Cerebellar nuclear complex (tissue), 1 donor: Measurements from ENCODE around the gene SNX15.

Experiments
- DNase-seq, 2 experiments: peaks; one replicate each; lab custom pipeline; 2025; lab: John Stamatoyannopoulos, UW

The SNX15 gene

DNA sequence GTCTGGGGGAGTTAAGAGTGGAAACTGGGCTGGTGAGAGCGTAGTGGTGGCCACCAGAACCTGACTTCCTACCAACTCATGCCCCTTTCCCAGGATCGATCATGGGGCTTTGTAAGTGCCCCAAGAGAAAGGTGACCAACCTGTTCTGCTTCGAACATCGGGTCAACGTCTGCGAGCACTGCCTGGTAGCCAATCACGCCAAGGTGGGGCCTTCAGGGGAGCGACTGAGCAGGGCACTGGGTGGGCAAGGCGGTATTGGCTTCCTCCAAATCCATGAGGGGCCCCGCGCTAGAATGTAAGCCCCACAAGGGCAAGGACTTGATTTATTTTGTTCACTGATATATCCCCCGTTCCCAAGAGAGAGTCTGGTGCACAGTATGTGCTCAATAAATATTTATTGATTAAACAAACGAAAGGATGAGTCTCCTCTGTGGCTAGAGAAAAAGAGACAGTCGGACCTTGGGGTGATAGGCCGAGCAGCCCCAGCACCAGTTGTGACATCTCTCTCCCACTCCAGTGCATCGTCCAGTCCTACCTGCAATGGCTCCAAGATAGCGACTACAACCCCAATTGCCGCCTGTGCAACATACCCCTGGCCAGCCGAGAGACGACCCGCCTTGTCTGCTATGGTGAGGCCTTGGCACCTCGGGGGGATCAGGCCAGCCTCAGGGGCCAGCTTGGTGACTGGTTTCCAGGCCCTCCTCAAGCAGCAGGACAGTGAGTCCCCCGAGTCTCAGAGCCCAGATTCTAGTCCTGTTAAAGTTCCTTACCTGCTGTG is 57.5 kb downstream of the SNX15 start:
- DNase-seq: no peak

- DNase-seq: no peak
Observed at GRCh38 chr11:65085446-65085845, 58.2 kb downstream of the SNX15 start.

DNA sequence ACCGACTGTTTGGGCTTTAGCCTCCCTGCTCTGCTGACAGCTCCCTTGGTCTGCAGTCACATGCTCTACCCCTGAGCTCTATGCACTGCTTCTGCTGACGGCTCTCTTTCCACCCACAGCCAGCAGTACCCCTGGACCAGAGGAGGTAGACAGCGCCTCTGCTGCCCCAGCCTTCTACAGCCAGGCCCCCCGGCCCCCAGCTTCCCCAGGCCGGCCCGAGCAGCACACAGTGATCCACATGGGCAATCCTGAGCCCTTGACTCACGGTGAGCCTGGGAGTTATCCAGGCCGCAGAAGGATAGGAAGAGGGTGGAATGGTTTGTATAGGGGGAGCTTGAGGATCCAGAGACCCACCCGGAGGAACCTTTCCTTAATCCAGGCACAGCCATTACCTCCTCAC is 59.6 kb downstream of the SNX15 start:
- DNase-seq: no peak

- DNase-seq: no peak
Observed at GRCh38 chr11:65087216-65087615, 60.0 kb downstream of the SNX15 start.

DNA sequence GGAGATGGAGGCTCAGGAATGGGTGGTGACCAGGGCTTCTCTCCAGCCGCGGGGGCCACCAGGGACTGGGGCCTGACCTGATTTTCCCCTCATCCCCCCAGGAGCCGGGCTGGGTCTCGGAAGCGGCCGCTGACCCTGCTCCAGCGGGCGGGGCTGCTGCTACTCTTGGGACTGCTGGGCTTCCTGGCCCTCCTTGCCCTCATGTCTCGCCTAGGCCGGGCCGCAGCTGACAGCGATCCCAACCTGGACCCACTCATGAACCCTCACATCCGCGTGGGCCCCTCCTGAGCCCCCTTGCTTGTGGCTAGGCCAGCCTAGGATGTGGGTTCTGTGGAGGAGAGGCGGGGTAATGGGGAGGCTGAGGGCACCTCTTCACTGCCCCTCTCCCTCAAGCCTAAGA is 60.6 kb downstream of the SNX15 start:
- DNase-seq: no peak

GRCh38 chr11:65089621-65090020 is 62.4 kb downstream of the SNX15 start:
- DNase-seq: no peak
